SH-SY5Y (cell line): ENCODE measurements around the gene ABI2.

Experiments used
- GATA2 ChIP-seq: IDR thresholded peaks from 2 replicates; pipeline ENCODE4 v1.6.1; 2011; ENCODE audit warnings: mild to moderate bottlenecking, low read depth, low read length
- GATA3 ChIP-seq: IDR thresholded peaks from 2 replicates; pipeline ENCODE4 v1.6.1; 2011; ENCODE audit warnings: low read depth, mild to moderate bottlenecking, low read length, moderate library complexity

DNA sequence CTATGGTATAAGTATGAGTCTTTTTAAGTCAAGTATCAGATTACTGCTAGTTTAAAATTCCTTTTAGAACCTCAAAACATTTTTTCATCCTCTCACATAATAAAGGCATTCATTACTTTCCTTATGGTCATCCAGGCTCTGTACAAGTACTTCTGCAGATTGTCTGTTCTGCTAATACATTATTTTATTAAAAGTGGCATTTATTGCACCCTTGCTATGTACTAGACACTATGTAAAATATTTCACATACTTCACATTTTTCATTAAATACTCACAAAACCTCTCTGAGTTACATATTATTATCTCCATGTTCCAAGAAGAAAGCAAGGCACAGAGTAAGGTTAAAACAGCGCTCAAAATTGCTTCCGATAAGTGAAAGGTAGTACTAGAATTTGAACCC, 122.8 kb downstream of the ABI2 start:
- TF ChIP-seq GATA3 (no peak), GATA2 (no peak)
